H1 (cell line): Measurements from ENCODE around the gene EXT2. TPM values are rescaled to one million over a fixed set of nuclear protein-coding genes. Genes with fewer than 3 reads are reported as not detected.

Source experiments
- CTCF ChIA-PET: fragments of 300-600 bp; sonication (Branson Sonifier 250); formaldehyde crosslinking; loops from one replicate; lab custom pipeline; 2021; ENCODE audit not compliant: partially characterized antibody; lab: Charles Lee
- POLR2A ChIA-PET: fragments of 300-600 bp; sonication (Branson Sonifier 250); formaldehyde crosslinking; loops from one replicate; lab custom pipeline; 2021; ENCODE audit warnings: inconsistent platforms; ENCODE audit not compliant: partially characterized antibody; lab: Charles Lee
- DNase-seq, 2 experiments: peaks; one replicate each; pipeline versions ENCODE4 v3.0.0 to v3.0.0-alpha.2; 2010 to 2022; ENCODE audit warnings: low spot score in 2 of 2, low read depth in 1 of 2, mixed read lengths in 1 of 2
- FAIRE-seq: peaks from 2 replicates; lab custom pipeline; 2011; peaks lifted over from hg19 to GRCh38; lab: Jason Lieb, UNC
- H2AFZ ChIP-seq: 2 replicates; pipeline ENCODE4 v1.8.1; 2012; ENCODE audit warnings: low read length, inconsistent platforms
- H2AK5ac ChIP-seq: 2 replicates; pipeline ENCODE4 v1.6.1; 2013; ENCODE audit warnings: low read depth, low read length
- H2BK120ac ChIP-seq: replicated peaks from 2 replicates; pipeline ENCODE3; 2013; ENCODE audit warnings: low read depth, low read length, inconsistent platforms
- H2BK12ac ChIP-seq: 2 replicates; pipeline ENCODE4 v1.6.1; 2013; ENCODE audit warnings: low read depth, low read length
- H2BK15ac ChIP-seq: 2 replicates; pipeline ENCODE4 v1.6.1; 2013; ENCODE audit warnings: low read length
- H2BK20ac ChIP-seq: 2 replicates; pipeline ENCODE4 v1.6.1; 2013; ENCODE audit warnings: low read length
- H2BK5ac ChIP-seq: 2 replicates; pipeline ENCODE4 v1.6.1; 2013; ENCODE audit warnings: low read depth, low read length
- H3K14ac ChIP-seq: 2 replicates; pipeline ENCODE4 v1.6.1; 2013; ENCODE audit warnings: inconsistent platforms; ENCODE audit not compliant: insufficient read length
- H3K18ac ChIP-seq: 2 replicates; pipeline ENCODE4 v1.6.1; 2013; ENCODE audit warnings: low read length; ENCODE audit errors: extremely low read depth
- H3K23ac ChIP-seq: 2 replicates; pipeline ENCODE4 v1.6.1; 2013; ENCODE audit warnings: inconsistent platforms; ENCODE audit not compliant: insufficient read length
- H3K23me2 ChIP-seq: 2 replicates; pipeline ENCODE4 v1.6.1; 2013; ENCODE audit warnings: low read depth, low read length
- H3K27ac ChIP-seq: 2 replicates; pipeline ENCODE4 v1.6.1; 2011; ENCODE audit warnings: low read depth, low read length, inconsistent platforms
- H3K27me3 ChIP-seq, 4 experiments: replicated peaks in 1 of 4; 1 replicate in 1 of 4; 2 replicates in 3 of 4; pipeline versions ENCODE4 v1.6.1 to v1.8.1; 2011 to 2013; ENCODE audit warnings: low read length in 3 of 4, mild to moderate bottlenecking in 3 of 4, inconsistent platforms in 2 of 4, mixed read lengths in 2 of 4, moderate library complexity in 1 of 4; ENCODE audit not compliant: control insufficient read depth in 3 of 4, insufficient read depth in 3 of 4; ENCODE audit errors: extremely low read depth in 1 of 4
- H3K36me3 ChIP-seq, 4 experiments: 2 replicates each; pipeline versions ENCODE4 v1.6.1 to v1.8.1; 2011 to 2013; ENCODE audit warnings: mild to moderate bottlenecking in 4 of 4, low read length in 3 of 4, moderate library complexity in 2 of 4, control low read depth in 1 of 4, inconsistent platforms in 1 of 4; ENCODE audit not compliant: insufficient read depth in 4 of 4, control insufficient read depth in 2 of 4
- H3K4ac ChIP-seq: replicated peaks from 2 replicates; pipeline ENCODE3; 2013; ENCODE audit warnings: low read length, low read depth, mixed read lengths, inconsistent platforms; ENCODE audit not compliant: insufficient read length
- H3K4me1 ChIP-seq, 4 experiments: replicated peaks in 1 of 4; 1 replicate in 1 of 4; 2 replicates in 3 of 4; pipeline versions ENCODE4 v1.6.1 to v1.8.1; 2011 to 2013; ENCODE audit warnings: low read length in 3 of 4, inconsistent platforms in 2 of 4, mixed read lengths in 1 of 4; ENCODE audit not compliant: insufficient read depth in 4 of 4, control insufficient read depth in 3 of 4
- H3K4me2 ChIP-seq, 2 experiments: 2 replicates each; pipeline versions ENCODE4 v1.6.1 to v1.8.1; 2011 to 2013; ENCODE audit warnings: low read depth in 2 of 2, low read length in 2 of 2, control low read depth in 1 of 2, inconsistent platforms in 1 of 2, mild to moderate bottlenecking in 1 of 2; ENCODE audit not compliant: insufficient read depth in 1 of 2
- H3K4me3 ChIP-seq, 4 experiments: fragments of 200-600, 300-600 bp in 1 of 4; sonication (generic), shearing (Covaris generic), sonication (Bioruptor Twin) in 1 of 4; 2 replicates each; pipeline versions ENCODE4 v1.5.1 to v1.8.1; 2011 to 2016; ENCODE audit warnings: low read length in 4 of 4, low read depth in 3 of 4, control low read depth in 2 of 4, inconsistent platforms in 2 of 4, mild to moderate bottlenecking in 2 of 4, mixed read lengths in 1 of 4, moderate library complexity in 1 of 4; ENCODE audit not compliant: insufficient read depth in 2 of 4; ENCODE audit errors: extremely low read depth in 1 of 4
- H3K56ac ChIP-seq: replicated peaks from 2 replicates; pipeline ENCODE3; 2013; ENCODE audit warnings: low read depth, mild to moderate bottlenecking, mixed read lengths, low read length, inconsistent platforms; ENCODE audit not compliant: insufficient read length
- H3K79me1 ChIP-seq: 2 replicates; pipeline ENCODE4 v1.6.1; 2013; ENCODE audit warnings: low read depth, low read length, control low read depth
- H3K79me2 ChIP-seq, 2 experiments: 2 replicates each; pipeline versions ENCODE4 v1.6.1 to v1.8.1; 2012 to 2013; ENCODE audit warnings: low read length in 2 of 2, mild to moderate bottlenecking in 2 of 2, inconsistent platforms in 1 of 2; ENCODE audit not compliant: insufficient read depth in 2 of 2, control insufficient read depth in 1 of 2
- H3K9ac ChIP-seq, 4 experiments: replicated peaks in 1 of 4; 1 replicate in 1 of 4; 2 replicates in 3 of 4; pipeline versions ENCODE4 v1.6.1 to v1.8.1; 2011 to 2013; ENCODE audit warnings: low read depth in 3 of 4, low read length in 3 of 4, control low read depth in 2 of 4, mild to moderate bottlenecking in 2 of 4, moderate library complexity in 2 of 4, inconsistent platforms in 1 of 4; ENCODE audit errors: extremely low read depth in 1 of 4
- H3K9me3 ChIP-seq, 2 experiments: 2 replicates each; pipeline versions ENCODE4 v1.6.1 to v1.8.1; 2012 to 2013; ENCODE audit warnings: mild to moderate bottlenecking in 2 of 2, moderate library complexity in 2 of 2, control low read depth in 1 of 2, inconsistent platforms in 1 of 2, low read depth in 1 of 2, low read length in 1 of 2, mixed read lengths in 1 of 2; ENCODE audit not compliant: insufficient read depth in 2 of 2
- H4K20me1 ChIP-seq, 2 experiments: replicated peaks in 1 of 2; 2 replicates each; pipeline versions ENCODE3 to v1.8.1; 2011 to 2013; ENCODE audit warnings: inconsistent platforms in 2 of 2, low read length in 2 of 2, mild to moderate bottlenecking in 1 of 2; ENCODE audit not compliant: insufficient read depth in 2 of 2, control insufficient read depth in 1 of 2
- H4K5ac ChIP-seq: 2 replicates; pipeline ENCODE4 v1.6.1; 2013; ENCODE audit warnings: low read length, low read depth, mixed read lengths, inconsistent platforms; ENCODE audit not compliant: insufficient read length
- H4K8ac ChIP-seq: 2 replicates; pipeline ENCODE4 v1.8.0; 2013; ENCODE audit warnings: mild to moderate bottlenecking, moderate library complexity, low read length, inconsistent platforms; ENCODE audit not compliant: insufficient read depth; ENCODE audit errors: extremely low read depth
- H4K91ac ChIP-seq: replicated peaks from 2 replicates; pipeline ENCODE3; 2013; ENCODE audit warnings: low read length, mixed read lengths, inconsistent platforms; ENCODE audit not compliant: insufficient read length
- CBX5 ChIP-seq: fragments of 300-800, 300-1000 bp; sonication (generic); IDR thresholded peaks from 2 replicates; pipeline ENCODE4 v1.7.1; 2016; ENCODE audit warnings: antibody characterized with exemption, low read length, low read depth
- CBX8 ChIP-seq: fragments of 300-800, 300-1000 bp; sonication (generic); IDR thresholded peaks from 2 replicates; pipeline ENCODE4 v1.7.1; 2016; ENCODE audit warnings: low read depth, low read length, borderline replicate concordance
- CEBPB ChIP-seq: IDR thresholded peaks from 2 replicates; pipeline ENCODE4 v1.6.1; 2012; ENCODE audit warnings: low read depth, low read length
- MAFK ChIP-seq: IDR thresholded peaks from 2 replicates; pipeline ENCODE4 v1.6.1; 2012; ENCODE audit warnings: low read depth, mild to moderate bottlenecking, improper control_type of control experiment, low read length
- RAD21 ChIP-seq, 2 experiments: IDR thresholded peaks in 1 of 2; conservative IDR thresholded peaks in 1 of 2; 2 replicates each; pipeline ENCODE4 v1.6.1; 2011; ENCODE audit warnings: low read depth in 2 of 2, low read length in 2 of 2, improper control_type of control experiment in 1 of 2, inconsistent platforms in 1 of 2, mild to moderate bottlenecking in 1 of 2, moderate library complexity in 1 of 2
- YY1 ChIP-seq: IDR thresholded peaks from 2 replicates; pipeline ENCODE4 v1.6.1; 2011; ENCODE audit warnings: low read depth, mild to moderate bottlenecking, low read length
- WGBS, 2 experiments: shearing (Covaris generic) in 1 of 2; methylation state at CpG; one replicate each; pipeline versions ENCODE4 v1.1.6 to v1.1.7; 2013 to 2015; ENCODE audit warnings: low lambda C conversion rate in 2 of 2, mixed read lengths in 2 of 2, inconsistent platforms in 1 of 2, low coverage in 1 of 2, missing lambda C conversion rate in 1 of 2; ENCODE audit not compliant: insufficient replicate concordance in 2 of 2, insufficient coverage in 1 of 2, insufficient read length in 1 of 2; ENCODE audit errors: extremely low coverage in 1 of 2, missing lambda C conversion rate in 1 of 2; 5-methylcytosine and 5-hydroxymethylcytosine counted together
- polyA plus RNA-seq, 7 experiments: library from polyadenylated mRNA; depleted of rRNA in 3 of 7; stranded (reverse) in 5 of 7; unstranded in 2 of 7; fragments of >200 nt in 5 of 7; fragments of 200-250 nt in 2 of 7; gene quantifications; 1 replicate in 5 of 7; 2 replicates in 1 of 7; 4 replicates in 1 of 7; pipeline versions ENCODE4 v1.2.1 to v1.2.3, GENCODE V29; 2011 to 2013; ENCODE audit warnings: missing spikeins in 2 of 7, mixed read lengths in 2 of 7
- total RNA-seq: library from RNA; stranded (reverse); fragmentation: NEBNext Ultra II Directional; extraction: Animal tissue kit (Norgen Biotek cat#: 25700); gene quantifications from 2 replicates; pipeline ENCODE4 v1.2.1, GENCODE V29; 2021

The EXT2 gene
- total and polyA plus RNA-seq, 2 of the 8 experiments (the other 6 are each of a cell fraction or from before 2014, with no cell fraction given) = 29.8 to 42.8 TPM

GRCh38 chr11:44264438-44264749 is 168.9 kb downstream of the EXT2 start:
- H2BK20ac ChIP-seq = no peak overlapping the region
- FAIRE-seq = no peak
- H2BK120ac ChIP-seq = no peak overlapping the region
- H4K5ac ChIP-seq = no peak overlapping the region
- H2AFZ ChIP-seq = no peak overlapping the region
- no peak overlapping the region for H3K56ac ChIP-seq
- no peak overlapping the region for H3K23ac ChIP-seq
- H3K18ac ChIP-seq = no peak overlapping the region
- no peak overlapping the region for H2BK12ac ChIP-seq
- H3K27ac ChIP-seq = no peak overlapping the region
- no peaks in the 10 kb centered on the region for H3K27me3 ChIP-seq
- no peak overlapping the region for H3K4me3 ChIP-seq
- H3K36me3 ChIP-seq = no peaks in the 10 kb centered on the region
- H3K23me2 ChIP-seq = no peaks in the 10 kb centered on the region
- H3K79me2 ChIP-seq = no peaks in the 10 kb centered on the region
- H3K4me1 ChIP-seq = no peaks in the 10 kb centered on the region; a peak in 2 of 7 replicates
- H4K91ac ChIP-seq = no peak overlapping the region
- no peaks in the 10 kb centered on the region for H4K20me1 ChIP-seq
- no peak overlapping the region for H2BK5ac ChIP-seq
- H3K4ac ChIP-seq = no peak overlapping the region
- H4K8ac ChIP-seq = no peak overlapping the region
- H3K9me3 ChIP-seq = no peaks in the 10 kb centered on the region
- no peaks in the 10 kb centered on the region for H3K79me1 ChIP-seq
- no peak overlapping the region for H3K14ac ChIP-seq
- H3K9ac ChIP-seq = no peak overlapping the region
- H3K4me2 ChIP-seq = no peak overlapping the region
- POLR2A ChIA-PET = no interaction called here
- no peak overlapping the region for H2BK15ac ChIP-seq
- 95% methylated on average over 3 of the region's 8 CpGs; no CpG with 5 or more reads in 1 of the 2 experiments for WGBS, 2 experiments
- CTCF ChIA-PET = interaction anchor here (0.6 to 2.2 kb wide), 3 partner anchors 13 to 62 kb away, joined by 3 to 14 read pairs (median 3); no protein-coding TSS in a partner anchor
- H2AK5ac ChIP-seq = no peak overlapping the region
- TF ChIP-seq RAD21 (IDR thresholded peaks at IDR 0.05 in 1 of 2, conservative IDR thresholded peaks at IDR 0.05 in 1 of 2; ENCODE audit: low read depth in 2 of 2, low read length in 2 of 2) (no peak), CEBPB (no peak), MAFK (no peak), CBX5 (no peak), YY1 (no peak), CBX8 (no peak)
- no peak for DNase-seq
